ENCODE measurements around the gene MPI.

MPI gene

DNA sequence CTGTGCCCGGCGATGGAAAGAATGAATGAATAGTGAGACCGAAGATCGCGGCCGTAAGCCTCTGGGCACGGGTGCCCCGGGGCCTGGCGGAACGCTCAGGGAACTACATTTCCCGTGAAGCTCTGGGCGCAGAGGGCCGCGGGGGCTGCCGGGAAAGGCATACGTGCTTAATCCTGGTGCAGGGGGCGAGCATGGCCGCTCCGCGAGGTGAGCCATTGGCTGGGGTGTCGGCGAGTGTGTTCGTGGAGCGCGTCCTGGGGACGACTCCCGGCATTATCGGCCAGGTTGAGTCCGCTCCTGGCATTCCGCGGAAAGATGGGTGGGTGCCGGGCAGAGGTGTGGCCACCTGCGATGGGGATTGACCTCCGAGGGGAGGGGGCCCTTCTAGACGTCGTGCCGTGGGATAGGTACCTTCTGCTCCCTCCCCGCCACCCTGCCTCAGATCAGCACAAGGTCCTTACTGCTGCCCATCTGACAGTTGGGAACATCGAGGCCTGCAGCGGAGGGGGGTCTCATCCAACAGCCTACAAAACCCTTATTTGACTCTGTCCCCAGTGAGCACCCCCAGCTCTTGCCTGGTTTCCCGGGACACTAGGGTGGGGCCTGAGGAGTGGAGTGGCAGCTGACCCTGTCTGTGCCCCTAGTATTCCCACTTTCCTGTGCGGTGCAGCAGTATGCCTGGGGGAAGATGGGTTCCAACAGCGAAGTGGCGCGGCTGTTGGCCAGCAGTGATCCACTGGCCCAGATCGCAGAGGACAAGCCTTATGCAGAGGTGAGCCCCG, at the start of gene MPI (continued):
- TF ChIP-seq REPIN1 (tag by site-specific recombination; IDR thresholded peaks at IDR 0.05; ENCODE audit: low read depth) = peak; percentile 95; the same call in 1 of the 2 replicates
- no peak for TF ChIP-seq HOXA7 (CRISPR knock-in tag; IDR thresholded peaks at IDR 0.05; ENCODE audit: borderline replicate concordance)
- TF ChIP-seq TCF7L2 (IDR thresholded peaks at IDR 0.05; ENCODE audit: borderline replicate concordance, low read depth, low read length) = no peak
- no peak for TF ChIP-seq HOXC10 (CRISPR knock-in tag; IDR thresholded peaks at IDR 0.05)
- TF ChIP-seq ZNF140 (tag by site-specific recombination; IDR thresholded peaks at IDR 0.05) = no peak
- peak; percentile 100 for TF ChIP-seq ZNF335 (tag by site-specific recombination; conservative IDR thresholded peaks at IDR 0.05)
- TF ChIP-seq SP2 (tag by site-specific recombination; IDR thresholded peaks at IDR 0.05) = peak; percentile 49
- peak; percentile 30; the same call in 1 of the 2 replicates for TF ChIP-seq KLF1 (tag by site-specific recombination; IDR thresholded peaks at IDR 0.05)
- TF ChIP-seq ZNF664 (tag by site-specific recombination; IDR thresholded peaks at IDR 0.05) = no peak
- no peak for TF ChIP-seq ZNF621 (tag by site-specific recombination; IDR thresholded peaks at IDR 0.05)
- no peak for TF ChIP-seq PRDM1 (tag by site-specific recombination; IDR thresholded peaks at IDR 0.05)
- TF ChIP-seq ZNF341 (tag by site-specific recombination; IDR thresholded peaks at IDR 0.05; ENCODE audit: low read depth) = peak; percentile 97
- no peak for TF ChIP-seq ZNF585B (tag by site-specific recombination; IDR thresholded peaks at IDR 0.05)
- peak; percentile 41; the same call in 1 of the 2 replicates for TF ChIP-seq ZBTB11 (tag by site-specific recombination; conservative IDR thresholded peaks at IDR 0.05; ENCODE audit: low read depth)
- peak; percentile 62; the same call in 1 of the 2 replicates for TF ChIP-seq KLF9 (tag by site-specific recombination; IDR thresholded peaks at IDR 0.05; ENCODE audit: low read depth)
- TF ChIP-seq ZNF626 (tag by site-specific recombination; IDR thresholded peaks at IDR 0.05) = no peak
- TF ChIP-seq, protein P1, sequence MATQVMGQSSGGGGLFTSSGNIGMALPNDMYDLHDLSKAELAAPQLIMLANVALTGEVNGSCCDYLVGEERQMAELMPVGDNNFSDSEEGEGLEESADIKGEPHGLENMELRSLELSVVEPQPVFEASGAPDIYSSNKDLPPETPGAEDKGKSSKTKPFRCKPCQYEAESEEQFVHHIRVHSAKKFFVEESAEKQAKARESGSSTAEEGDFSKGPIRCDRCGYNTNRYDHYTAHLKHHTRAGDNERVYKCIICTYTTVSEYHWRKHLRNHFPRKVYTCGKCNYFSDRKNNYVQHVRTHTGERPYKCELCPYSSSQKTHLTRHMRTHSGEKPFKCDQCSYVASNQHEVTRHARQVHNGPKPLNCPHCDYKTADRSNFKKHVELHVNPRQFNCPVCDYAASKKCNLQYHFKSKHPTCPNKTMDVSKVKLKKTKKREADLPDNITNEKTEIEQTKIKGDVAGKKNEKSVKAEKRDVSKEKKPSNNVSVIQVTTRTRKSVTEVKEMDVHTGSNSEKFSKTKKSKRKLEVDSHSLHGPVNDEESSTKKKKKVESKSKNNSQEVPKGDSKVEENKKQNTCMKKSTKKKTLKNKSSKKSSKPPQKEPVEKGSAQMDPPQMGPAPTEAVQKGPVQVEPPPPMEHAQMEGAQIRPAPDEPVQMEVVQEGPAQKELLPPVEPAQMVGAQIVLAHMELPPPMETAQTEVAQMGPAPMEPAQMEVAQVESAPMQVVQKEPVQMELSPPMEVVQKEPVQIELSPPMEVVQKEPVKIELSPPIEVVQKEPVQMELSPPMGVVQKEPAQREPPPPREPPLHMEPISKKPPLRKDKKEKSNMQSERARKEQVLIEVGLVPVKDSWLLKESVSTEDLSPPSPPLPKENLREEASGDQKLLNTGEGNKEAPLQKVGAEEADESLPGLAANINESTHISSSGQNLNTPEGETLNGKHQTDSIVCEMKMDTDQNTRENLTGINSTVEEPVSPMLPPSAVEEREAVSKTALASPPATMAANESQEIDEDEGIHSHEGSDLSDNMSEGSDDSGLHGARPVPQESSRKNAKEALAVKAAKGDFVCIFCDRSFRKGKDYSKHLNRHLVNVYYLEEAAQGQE (tag by site-specific recombination; IDR thresholded peaks at IDR 0.05) = no peak; the same call in 1 of the 2 replicates
- TF ChIP-seq ZNF391 (tag by site-specific recombination; IDR thresholded peaks at IDR 0.05; ENCODE audit: borderline replicate concordance, low read depth) = peak; percentile 95
- TF ChIP-seq ZNF624 (tag by site-specific recombination; IDR thresholded peaks at IDR 0.05) = no peak
- TF ChIP-seq ZNF416 (tag by site-specific recombination; IDR thresholded peaks at IDR 0.05) = 0 out of 2 replicates have a peak, but pooled peaks have one; percentile 62
- TF ChIP-seq ZNF184 (tag by site-specific recombination; IDR thresholded peaks at IDR 0.05) = no peak
- 0 out of 2 replicates have a peak, but pooled peaks have one; percentile 69 for TF ChIP-seq OVOL3 (tag by site-specific recombination; IDR thresholded peaks at IDR 0.05)
- TF ChIP-seq ZNF155 (tag by site-specific recombination; IDR thresholded peaks at IDR 0.05) = no peak
- TF ChIP-seq ZNF239 (tag by site-specific recombination; IDR thresholded peaks at IDR 0.05) = no peak
- TF ChIP-seq ZNF350 (tag by site-specific recombination; IDR thresholded peaks at IDR 0.05) = no peak
- TF ChIP-seq ZNF223 (tag by site-specific recombination; IDR thresholded peaks at IDR 0.05) = no peak
- TF ChIP-seq, protein P2, sequence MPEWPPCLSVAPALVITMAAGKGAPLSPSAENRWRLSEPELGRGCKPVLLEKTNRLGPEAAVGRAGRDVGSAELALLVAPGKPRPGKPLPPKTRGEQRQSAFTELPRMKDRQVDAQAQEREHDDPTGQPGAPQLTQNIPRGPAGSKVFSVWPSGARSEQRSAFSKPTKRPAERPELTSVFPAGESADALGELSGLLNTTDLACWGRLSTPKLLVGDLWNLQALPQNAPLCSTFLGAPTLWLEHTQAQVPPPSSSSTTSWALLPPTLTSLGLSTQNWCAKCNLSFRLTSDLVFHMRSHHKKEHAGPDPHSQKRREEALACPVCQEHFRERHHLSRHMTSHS (tag by site-specific recombination; IDR thresholded peaks at IDR 0.05) = 0 out of 2 replicates have a peak, but pooled peaks have one; percentile 26
- TF ChIP-seq SCRT1 (tag by site-specific recombination; IDR thresholded peaks at IDR 0.05; ENCODE audit: borderline replicate concordance) = no peak
- TF ChIP-seq ZBTB26 (tag by site-specific recombination; optimal IDR thresholded peaks at IDR 0.05) = peak; percentile 97
- TF ChIP-seq GLI2 (tag by site-specific recombination; IDR thresholded peaks at IDR 0.05; ENCODE audit: borderline replicate concordance, low read depth) = no peak; the same call in 1 of the 2 replicates
- TF ChIP-seq ZNF174 (tag by site-specific recombination; IDR thresholded peaks at IDR 0.05) = no peak
- TF ChIP-seq BCL11A (tag by site-specific recombination; IDR thresholded peaks at IDR 0.05; ENCODE audit: low read depth) = 0 out of 2 replicates have a peak, but pooled peaks have one; percentile 60

All from HEK293 (cell line).